ENCODE results near the gene KBTBD3. TPM values are rescaled to one million over a fixed set of nuclear protein-coding genes. Genes with fewer than 3 reads are reported as not detected.

KBTBD3 gene
- polyA plus RNA-seq, 1 experiment = 7.3 TPM

DNA sequence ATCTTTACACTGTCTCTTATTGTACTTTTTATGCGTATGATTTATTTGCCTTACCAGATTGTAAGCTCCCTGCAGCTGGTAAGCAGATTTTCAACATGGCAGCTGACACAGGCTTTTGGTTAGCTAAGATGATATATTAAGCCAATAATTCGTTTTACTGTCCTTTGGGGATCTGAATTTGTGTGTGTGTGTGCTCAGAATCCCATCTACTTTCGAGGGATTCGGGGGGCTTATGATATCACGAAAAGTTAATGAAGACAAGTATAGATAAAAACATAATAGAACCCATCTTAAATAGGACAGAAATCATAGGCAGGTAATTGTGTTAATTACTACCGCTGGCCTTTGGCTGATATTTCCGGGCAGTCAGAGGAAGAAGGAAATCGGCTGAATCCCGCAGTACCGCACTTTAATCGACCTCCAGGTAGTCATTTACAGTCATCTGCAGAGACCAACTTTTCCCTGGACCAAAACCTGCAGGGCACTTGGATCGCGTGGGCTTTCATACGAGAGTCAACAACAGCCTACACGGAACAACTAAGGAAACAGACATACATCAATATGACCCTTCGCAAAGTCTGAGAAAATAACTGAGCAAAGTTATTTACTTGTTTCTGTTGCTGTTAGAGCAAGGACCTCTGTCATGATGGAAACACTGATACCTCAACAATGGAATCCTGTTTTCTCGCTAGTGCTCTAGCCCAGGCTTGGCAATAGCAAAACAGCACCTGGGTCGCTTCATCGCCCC, 802 bp downstream of the KBTBD3 start:
- no peak for DNase-seq (ENCODE audit: low read depth, low spot score)
- Histone ChIP-seq H3K4me3 (ENCODE audit: low read depth, low read length) (peak overlapping the region; percentile 99), H3K27me3 (ENCODE audit: control insufficient read depth, insufficient read depth, low read length) (no peaks in the 10 kb centered on the region), H3K9me3 (ENCODE audit: control insufficient read depth, insufficient read depth, low read length) (no peaks in the 10 kb centered on the region; the same call in 1 of the 2 replicates), H3K27ac (ENCODE audit: low read depth, low read length) (peak overlapping the region; percentile 49)
- CTCF ChIA-PET = interaction anchor here (1.1 to 2.0 kb wide), 2 partner anchors 11 to 77 kb away, joined by 4 to 6 read pairs; no protein-coding TSS in a partner anchor
- TF ChIP-seq, protein P1, sequence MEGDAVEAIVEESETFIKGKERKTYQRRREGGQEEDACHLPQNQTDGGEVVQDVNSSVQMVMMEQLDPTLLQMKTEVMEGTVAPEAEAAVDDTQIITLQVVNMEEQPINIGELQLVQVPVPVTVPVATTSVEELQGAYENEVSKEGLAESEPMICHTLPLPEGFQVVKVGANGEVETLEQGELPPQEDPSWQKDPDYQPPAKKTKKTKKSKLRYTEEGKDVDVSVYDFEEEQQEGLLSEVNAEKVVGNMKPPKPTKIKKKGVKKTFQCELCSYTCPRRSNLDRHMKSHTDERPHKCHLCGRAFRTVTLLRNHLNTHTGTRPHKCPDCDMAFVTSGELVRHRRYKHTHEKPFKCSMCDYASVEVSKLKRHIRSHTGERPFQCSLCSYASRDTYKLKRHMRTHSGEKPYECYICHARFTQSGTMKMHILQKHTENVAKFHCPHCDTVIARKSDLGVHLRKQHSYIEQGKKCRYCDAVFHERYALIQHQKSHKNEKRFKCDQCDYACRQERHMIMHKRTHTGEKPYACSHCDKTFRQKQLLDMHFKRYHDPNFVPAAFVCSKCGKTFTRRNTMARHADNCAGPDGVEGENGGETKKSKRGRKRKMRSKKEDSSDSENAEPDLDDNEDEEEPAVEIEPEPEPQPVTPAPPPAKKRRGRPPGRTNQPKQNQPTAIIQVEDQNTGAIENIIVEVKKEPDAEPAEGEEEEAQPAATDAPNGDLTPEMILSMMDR (IDR thresholded peaks at IDR 0.05; ENCODE audit: low read depth, low read length) = no peak
- POLR2A ChIA-PET = no interaction called here

DNA sequence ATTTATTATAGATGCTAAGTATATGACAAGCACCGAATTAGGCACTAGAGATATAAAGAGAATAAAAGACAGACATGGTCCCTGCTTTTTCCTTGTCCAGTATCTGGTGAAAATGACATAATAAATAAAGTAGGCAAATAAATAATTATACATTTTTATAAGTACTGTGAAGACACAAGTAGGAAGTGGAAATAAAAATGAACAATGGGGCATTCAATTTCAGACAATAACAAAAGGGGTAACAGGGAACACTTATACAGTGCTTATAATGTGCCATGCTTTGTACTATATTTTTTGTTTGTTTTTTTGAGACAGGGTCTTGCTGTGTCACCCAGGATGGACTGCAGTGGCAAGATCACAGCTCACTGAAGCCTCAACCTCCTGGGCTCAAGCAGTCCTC, 4.3 kb downstream of the KBTBD3 start:
- TF ChIP-seq, protein P1 (IDR thresholded peaks at IDR 0.05; ENCODE audit: low read depth, low read length) = no peak
- DNase-seq (ENCODE audit: low read depth, low spot score) = no peak
- CTCF ChIA-PET = interaction anchor here (0.5 to 0.6 kb wide), 2 partner anchors 1426 to 1609 kb away, joined by 3 to 4 read pairs; no protein-coding TSS in a partner anchor
- H3K27ac ChIP-seq (ENCODE audit: low read depth, low read length) = no peak overlapping the region
- H3K9me3 ChIP-seq (ENCODE audit: control insufficient read depth, insufficient read depth, low read length) = no peaks in the 10 kb centered on the region; the same call in 1 of the 2 replicates
- no peak overlapping the region for H3K4me3 ChIP-seq (ENCODE audit: low read depth, low read length)
- POLR2A ChIA-PET = no interaction called here
- no peaks in the 10 kb centered on the region for H3K27me3 ChIP-seq (ENCODE audit: control insufficient read depth, insufficient read depth, low read length)

DNA sequence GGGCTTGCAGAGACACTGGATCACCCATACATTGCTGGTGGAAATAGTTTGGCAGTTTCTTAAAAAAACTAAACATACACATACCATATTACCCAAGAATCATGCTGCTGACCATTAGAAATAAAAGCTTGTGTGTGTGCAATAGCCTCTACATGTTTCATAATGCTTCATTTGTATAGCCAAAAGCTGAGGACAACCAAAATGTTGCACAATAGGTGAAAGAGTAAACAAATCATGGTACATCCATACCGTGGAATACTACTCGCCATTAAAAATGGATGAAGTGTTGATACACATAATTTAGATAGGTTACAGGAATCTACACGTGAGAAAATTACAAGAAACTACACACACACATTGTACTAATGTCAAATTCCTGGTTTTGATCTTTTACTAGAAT, 6.5 kb downstream of the KBTBD3 start:
- ChIA-PET POLR2A (no interaction called here), CTCF (interaction anchor here (1.4 kb wide), 1 partner anchor 17 kb away, joined by 4 read pairs; no protein-coding TSS in a partner anchor)
- no peak for DNase-seq (ENCODE audit: low read depth, low spot score)
- Histone ChIP-seq H3K27ac (ENCODE audit: low read depth, low read length) (no peak overlapping the region), H3K9me3 (ENCODE audit: control insufficient read depth, insufficient read depth, low read length) (no peaks in the 10 kb centered on the region), H3K27me3 (ENCODE audit: control insufficient read depth, insufficient read depth, low read length) (no peaks in the 10 kb centered on the region), H3K4me3 (ENCODE audit: low read depth, low read length) (no peak overlapping the region)
- TF ChIP-seq, protein P1 (IDR thresholded peaks at IDR 0.05; ENCODE audit: low read depth, low read length) = no peak

DNA sequence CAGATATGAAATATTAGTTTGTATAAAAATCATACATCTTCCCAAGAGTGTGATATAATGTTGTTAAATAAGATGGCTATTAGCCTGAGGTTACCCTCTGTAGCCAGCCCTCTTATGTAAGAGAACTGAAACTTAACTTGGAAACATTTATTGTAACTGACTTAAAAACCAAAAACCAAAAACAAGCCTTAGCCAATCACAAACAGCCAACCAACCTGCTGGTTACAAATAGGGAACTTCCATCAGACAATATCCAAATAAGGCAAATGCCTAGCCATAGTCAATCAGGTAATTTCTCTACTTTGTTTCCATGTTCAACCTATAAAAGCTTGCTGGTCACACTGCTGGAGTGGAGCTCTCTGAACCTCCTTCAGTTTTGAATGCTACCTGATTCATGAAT, 14.1 kb downstream of the KBTBD3 start:
- Histone ChIP-seq H3K27ac (ENCODE audit: low read depth, low read length) (no peak overlapping the region), H3K4me3 (ENCODE audit: low read depth, low read length) (no peak overlapping the region), H3K9me3 (ENCODE audit: control insufficient read depth, insufficient read depth, low read length) (no peaks in the 10 kb centered on the region), H3K27me3 (ENCODE audit: control insufficient read depth, insufficient read depth, low read length) (no peaks in the 10 kb centered on the region)
- CTCF ChIA-PET = no interaction called here
- TF ChIP-seq, protein P1 (IDR thresholded peaks at IDR 0.05; ENCODE audit: low read depth, low read length) = no peak
- DNase-seq (ENCODE audit: low read depth, low spot score) = no peak
- POLR2A ChIA-PET = no interaction called here
